ENCODE measurements around the gene USP49.
A peak's percentile ranks its signal among the peaks of the same experiment; 100 is the strongest.

The USP49 gene

GRCh38 chr6:41801380-41801779, 93.8 kb downstream of the USP49 start:
- TF ChIP-seq POLR2A (IDR thresholded peaks at IDR 0.05; ENCODE audit: low read depth, low read length) (no peak), POLR2AphosphoS5 (IDR thresholded peaks at IDR 0.05; ENCODE audit: low read depth, low read length) (no peak), PAX5 (IDR thresholded peaks at IDR 0.05; ENCODE audit: insufficient read depth, low read length, severe bottlenecking) (no peak), TAF1 (IDR thresholded peaks at IDR 0.05; ENCODE audit: low read depth, low read length) (no peak), POU2F2 (IDR thresholded peaks at IDR 0.05; ENCODE audit: low read depth, low read length) (no peak), SPI1 (IDR thresholded peaks at IDR 0.05; ENCODE audit: low read depth, low read length) (no peak)
- DNase-seq (ENCODE audit: insufficient read length, low spot score) = no peak
- peak; percentile 40 for FAIRE-seq

GRCh38 chr6:41799559-41799911, 95.6 kb downstream of the USP49 start:
- TF ChIP-seq POU2F2 (IDR thresholded peaks at IDR 0.05; ENCODE audit: low read depth, low read length) (no peak), PAX5 (IDR thresholded peaks at IDR 0.05; ENCODE audit: insufficient read depth, low read length, severe bottlenecking) (no peak), POLR2AphosphoS5 (IDR thresholded peaks at IDR 0.05; ENCODE audit: low read depth, low read length) (no peak), TAF1 (IDR thresholded peaks at IDR 0.05; ENCODE audit: low read depth, low read length) (no peak), SPI1 (IDR thresholded peaks at IDR 0.05; ENCODE audit: low read depth, low read length) (no peak), POLR2A (IDR thresholded peaks at IDR 0.05; ENCODE audit: low read depth, low read length) (no peak)
- FAIRE-seq (no peak), DNase-seq (ENCODE audit: insufficient read length, low spot score) (no peak)

- FAIRE-seq (no peak), DNase-seq (ENCODE audit: insufficient read length, low spot score) (no peak)
- TF ChIP-seq TAF1 (IDR thresholded peaks at IDR 0.05; ENCODE audit: low read depth, low read length) (no peak), POLR2AphosphoS5 (IDR thresholded peaks at IDR 0.05; ENCODE audit: low read depth, low read length) (no peak), POLR2A (IDR thresholded peaks at IDR 0.05; ENCODE audit: low read depth, low read length) (no peak), PAX5 (IDR thresholded peaks at IDR 0.05; ENCODE audit: insufficient read depth, low read length, severe bottlenecking) (no peak), POU2F2 (IDR thresholded peaks at IDR 0.05; ENCODE audit: low read depth, low read length) (no peak), SPI1 (IDR thresholded peaks at IDR 0.05; ENCODE audit: low read depth, low read length) (no peak)
These were observed 96.1 kb downstream of the USP49 start for GRCh38 chr6:41798901-41799558.

GRCh38 chr6:41796474-41796873, 98.7 kb downstream of the USP49 start:
- FAIRE-seq (no peak), DNase-seq (ENCODE audit: insufficient read length, low spot score) (no peak)
- TF ChIP-seq POU2F2 (IDR thresholded peaks at IDR 0.05; ENCODE audit: low read depth, low read length) = no peak
- TF ChIP-seq TAF1 (IDR thresholded peaks at IDR 0.05; ENCODE audit: low read depth, low read length) = no peak

- DNase-seq (ENCODE audit: insufficient read length, low spot score) (no peak), FAIRE-seq (no peak)
These were observed 103.2 kb downstream of the USP49 start for GRCh38 chr6:41791984-41792383.

DNA sequence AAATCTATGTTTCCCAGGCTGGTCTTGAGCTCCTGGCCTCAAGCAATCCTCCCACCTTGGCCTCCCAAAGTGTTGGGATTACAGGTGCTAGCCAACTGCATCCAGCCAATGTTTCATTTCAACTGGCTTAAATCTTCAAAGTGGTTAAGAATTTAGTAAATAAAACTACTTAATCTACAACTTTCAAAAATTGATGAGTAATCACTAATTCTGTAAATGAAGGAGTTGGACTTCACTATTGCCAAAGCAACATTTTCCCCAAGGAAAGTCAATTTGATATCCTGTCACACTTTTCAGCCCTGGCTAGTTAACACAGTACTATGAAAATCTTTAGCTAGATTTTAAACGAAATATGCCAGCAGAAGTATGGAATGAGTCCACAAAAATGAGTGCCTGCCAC, 103.9 kb downstream of the USP49 start:
- DNase-seq (ENCODE audit: insufficient read length, low spot score) (no peak), FAIRE-seq (no peak)
- TF ChIP-seq TAF1 (IDR thresholded peaks at IDR 0.05; ENCODE audit: low read depth, low read length) (no peak), SPI1 (IDR thresholded peaks at IDR 0.05; ENCODE audit: low read depth, low read length) (no peak), POLR2A (IDR thresholded peaks at IDR 0.05; ENCODE audit: low read depth, low read length) (no peak), PAX5 (IDR thresholded peaks at IDR 0.05; ENCODE audit: insufficient read depth, low read length, severe bottlenecking) (no peak), POLR2AphosphoS5 (IDR thresholded peaks at IDR 0.05; ENCODE audit: low read depth, low read length) (no peak), POU2F2 (IDR thresholded peaks at IDR 0.05; ENCODE audit: low read depth, low read length) (no peak)

More at GRCh38 chr6:41791984-41792383, 103.2 kb downstream of the USP49 start:
- TF ChIP-seq POLR2A (IDR thresholded peaks at IDR 0.05; ENCODE audit: low read depth, low read length) (peak; percentile 35; the same call in 1 of the 2 replicates), TAF1 (IDR thresholded peaks at IDR 0.05; ENCODE audit: low read depth, low read length) (no peak), SPI1 (IDR thresholded peaks at IDR 0.05; ENCODE audit: low read depth, low read length) (no peak), POLR2AphosphoS5 (IDR thresholded peaks at IDR 0.05; ENCODE audit: low read depth, low read length) (peak; percentile 26; the same call in 1 of the 2 replicates)

DNA sequence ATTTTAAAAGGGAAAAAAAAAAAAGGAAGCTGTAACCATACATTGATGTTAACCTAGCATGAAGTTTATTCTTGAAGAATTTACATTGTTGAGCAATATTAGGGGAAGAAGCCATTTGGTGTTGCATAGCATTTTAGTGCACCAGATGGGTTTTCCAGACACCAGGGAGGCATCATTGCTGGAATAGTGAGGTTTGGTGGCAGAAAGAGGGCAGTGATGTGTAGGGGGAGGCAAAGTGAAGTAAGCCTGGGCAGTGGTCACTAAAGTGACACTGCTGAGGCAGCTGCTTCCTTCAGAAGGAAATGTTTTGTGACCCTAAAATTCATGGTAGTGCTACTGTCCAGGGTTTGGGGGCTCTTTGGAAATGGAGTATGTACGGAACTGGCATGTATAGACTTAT, 105.1 kb downstream of the USP49 start:
- no peak for FAIRE-seq
- TF ChIP-seq POU2F2 (IDR thresholded peaks at IDR 0.05; ENCODE audit: low read depth, low read length) (no peak), POLR2AphosphoS5 (IDR thresholded peaks at IDR 0.05; ENCODE audit: low read depth, low read length) (no peak)
- DNase-seq (ENCODE audit: insufficient read length, low spot score) = no peak

- DNase-seq (ENCODE audit: insufficient read length, low spot score) = no peak
- TF ChIP-seq SPI1 (IDR thresholded peaks at IDR 0.05; ENCODE audit: low read depth, low read length) (no peak), POLR2A (IDR thresholded peaks at IDR 0.05; ENCODE audit: low read depth, low read length) (no peak), TAF1 (IDR thresholded peaks at IDR 0.05; ENCODE audit: low read depth, low read length) (no peak), POLR2AphosphoS5 (IDR thresholded peaks at IDR 0.05; ENCODE audit: low read depth, low read length) (no peak), PAX5 (IDR thresholded peaks at IDR 0.05; ENCODE audit: insufficient read depth, low read length, severe bottlenecking) (no peak), POU2F2 (IDR thresholded peaks at IDR 0.05; ENCODE audit: low read depth, low read length) (no peak)
- no peak for FAIRE-seq
These were observed 105.8 kb downstream of the USP49 start for GRCh38 chr6:41789390-41789724.

GRCh38 chr6:41787219-41787917, 107.8 kb downstream of the USP49 start, which contains the start of gene TOMM6:
Gene TOMM6, plus strand, starts transcription at chr6:41787694. Its CDS starts 4 bp downstream, at chr6:41787698.
- peak; percentile 31; the same call in 1 of the 2 replicates for TF ChIP-seq SPI1 (IDR thresholded peaks at IDR 0.05; ENCODE audit: low read depth, low read length)
- peak; percentile 86 for TF ChIP-seq POU2F2 (IDR thresholded peaks at IDR 0.05; ENCODE audit: low read depth, low read length)
- peak; percentile 94 for TF ChIP-seq POLR2A (IDR thresholded peaks at IDR 0.05; ENCODE audit: low read depth, low read length)
- TF ChIP-seq PAX5 (IDR thresholded peaks at IDR 0.05; ENCODE audit: insufficient read depth, low read length, severe bottlenecking) = peak; percentile 95
- TF ChIP-seq POLR2AphosphoS5 (IDR thresholded peaks at IDR 0.05; ENCODE audit: low read depth, low read length) = peak; percentile 97
- TF ChIP-seq TAF1 (IDR thresholded peaks at IDR 0.05; ENCODE audit: low read depth, low read length) = peak; percentile 98
- DNase-seq (ENCODE audit: insufficient read length, low spot score) = peak; percentile 86
- FAIRE-seq = peak; percentile 96

All from GM12891 (cell line).